Measurements from ENCODE around the gene SMYD3. TPM values are rescaled to one million over a fixed set of nuclear protein-coding genes. Genes with fewer than 3 reads are reported as not detected.

SMYD3 gene
- total and polyA plus RNA-seq, 2 of the 4 experiments (the other 2 are of a cell fraction): 26.5 to 37.6 TPM

GRCh38 chr1:246447501-246447900 is 59.6 kb downstream of the SMYD3 start:
- Histone ChIP-seq H4K5ac (ENCODE audit: low read depth, low read length) (no peak overlapping the region), H4K20me1 (ENCODE audit: insufficient read depth, low read length) (no peaks in the 10 kb centered on the region), H3K9me1 (ENCODE audit: insufficient read depth, low read length) (0 out of 2 replicates have a peak, but pooled peaks cover 3% of the 10 kb centered on the region), H3K56ac (ENCODE audit: extremely low read depth, insufficient read depth, low read length) (no peak overlapping the region), H3K4me3 (ENCODE audit: insufficient read depth, low read depth, low read length) (no peak overlapping the region), H4K91ac (ENCODE audit: insufficient read depth, low read depth, low read length) (no peak overlapping the region), H3K27ac (ENCODE audit: insufficient read depth, low read length) (no peak overlapping the region), H4K8ac (ENCODE audit: low read depth in 2 of 2, low read length in 2 of 2) (no peak overlapping the region), H3K4me1 (ENCODE audit: control insufficient read depth, insufficient read depth, low read length) (peaks cover 2% of the 10 kb centered on the region), H2AK5ac (ENCODE audit: low read depth, low read length) (no peak overlapping the region), H3K9ac (ENCODE audit: low read depth, low read length) (no peak overlapping the region), H2BK120ac (ENCODE audit: low read depth, low read length) (no peak overlapping the region), H2AFZ (replicated peaks; ENCODE audit: low read length, poor library complexity) (no peak overlapping the region), H3K14ac (replicated peaks; ENCODE audit: low read depth, low read length) (no peak overlapping the region), H3K36me3 (ENCODE audit: control insufficient read depth, insufficient read depth, low read length) (no peaks in the 10 kb centered on the region), H3K4ac (ENCODE audit: low read depth, low read length) (no peak overlapping the region), H3K23ac (ENCODE audit: low read depth, low read length) (no peak overlapping the region), H3K79me1 (ENCODE audit: low read depth in 1 of 2, low read length in 2 of 2) (peaks cover 20 to 21% of the 10 kb centered on the region in 2 experiments; a peak in 2 of 4 replicates), H2BK5ac (ENCODE audit: low read depth, low read length, poor library complexity, severe bottlenecking) (no peak overlapping the region), H2BK15ac (ENCODE audit: low read depth, low read length) (no peak overlapping the region), H3K27me3 (ENCODE audit: control insufficient read depth, insufficient read depth, low read length) (no peaks in the 10 kb centered on the region), H2BK20ac (ENCODE audit: low read depth, low read length) (no peak overlapping the region), H3K18ac (ENCODE audit: low read depth, low read length) (no peak overlapping the region), H3K4me2 (ENCODE audit: low read depth, low read length) (no peak overlapping the region), H3K9me3 (ENCODE audit: control insufficient read depth, insufficient read depth, low read length) (no peaks in the 10 kb centered on the region), H2AK9ac (replicated peaks; ENCODE audit: low read depth, low read length, poor library complexity) (no peak overlapping the region)
- CTCF ChIA-PET: interaction anchor here (0.6 to 0.7 kb wide), 2 partner anchors 13 to 429 kb away, joined by 3 to 6 read pairs; no protein-coding TSS in a partner anchor
- DNase-seq (peak; percentile 28), ATAC-seq (ENCODE audit: low read depth) (no peak)
- TF ChIP-seq NFE2L2 (IDR thresholded peaks at IDR 0.05; ENCODE audit: low read depth, low read length) (no peak), MAZ (IDR thresholded peaks at IDR 0.05; ENCODE audit: borderline replicate concordance, low read depth, low read length) (no peak), MAFK (IDR thresholded peaks at IDR 0.05; ENCODE audit: low read depth, low read length) (no peak), USF2 (IDR thresholded peaks at IDR 0.05; ENCODE audit: low read depth, low read length) (no peak), BHLHE40 (IDR thresholded peaks at IDR 0.05; ENCODE audit: low read depth, low read length) (no peak), ELK1 (IDR thresholded peaks at IDR 0.05; ENCODE audit: borderline replicate concordance, low read depth, low read length) (no peak), CTCF (conservative IDR thresholded peaks at IDR 0.05; ENCODE audit: low read depth, low read length) (no peak), MXI1 (IDR thresholded peaks at IDR 0.05; ENCODE audit: borderline replicate concordance, low read depth, low read length) (no peak), CEBPB (IDR thresholded peaks at IDR 0.05; ENCODE audit: low read depth, low read length) (no peak), RAD21 (IDR thresholded peaks at IDR 0.05; ENCODE audit: low read length) (no peak), POLR2A (IDR thresholded peaks at IDR 0.05; ENCODE audit: low read depth, low read length) (no peak), RFX5 (IDR thresholded peaks at IDR 0.05; ENCODE audit: low read depth, low read length) (no peak)
- dilution Hi-C loops (cut with HindIII; ENCODE audit: low sequenced_read_pairs, unreplicated experiment): no loop called here
- BruUV-seq (replicated peaks): no TSS peak
- POLR2A ChIA-PET (ENCODE audit: unreplicated experiment): no interaction called here
- WGBS, 2 experiments (ENCODE audit: extremely low coverage in 2 of 2, insufficient read length in 1 of 2): no CpG with 5 or more reads among the region's 2 CpGs
- in situ Hi-C loops (cut with MboI; ENCODE audit: low sequenced_read_pairs): no loop called here
- intact Hi-C loops (cut with micrococcal nuclease): loop anchor here (5.0 to 10.0 kb wide), 3 partner anchors 165 to 1370 kb away; no protein-coding TSS in a partner anchor
